Stimulated activated CD4-positive, alpha-beta T cell treated with anti-CD3 and anti-CD28 coated beads, Interleukin-12 subunit alpha, Interleukin-12 subunit beta, amount 100 ng/mL, for 24 hours (primary cell): ENCODE data around the gene UPK3A.
"Not testable (repeated sequence)": the region's sequence is repeated elsewhere in the genome, so short reads cannot be mapped to it uniquely, and the experiment has no call there.

ENCODE experiments used
- DNase-seq, 2 experiments: peaks; one replicate each; pipeline ENCODE4 v3.0.0-alpha.2; 2020; ENCODE audit warnings: low read depth in 2 of 2

The UPK3A gene

DNA sequence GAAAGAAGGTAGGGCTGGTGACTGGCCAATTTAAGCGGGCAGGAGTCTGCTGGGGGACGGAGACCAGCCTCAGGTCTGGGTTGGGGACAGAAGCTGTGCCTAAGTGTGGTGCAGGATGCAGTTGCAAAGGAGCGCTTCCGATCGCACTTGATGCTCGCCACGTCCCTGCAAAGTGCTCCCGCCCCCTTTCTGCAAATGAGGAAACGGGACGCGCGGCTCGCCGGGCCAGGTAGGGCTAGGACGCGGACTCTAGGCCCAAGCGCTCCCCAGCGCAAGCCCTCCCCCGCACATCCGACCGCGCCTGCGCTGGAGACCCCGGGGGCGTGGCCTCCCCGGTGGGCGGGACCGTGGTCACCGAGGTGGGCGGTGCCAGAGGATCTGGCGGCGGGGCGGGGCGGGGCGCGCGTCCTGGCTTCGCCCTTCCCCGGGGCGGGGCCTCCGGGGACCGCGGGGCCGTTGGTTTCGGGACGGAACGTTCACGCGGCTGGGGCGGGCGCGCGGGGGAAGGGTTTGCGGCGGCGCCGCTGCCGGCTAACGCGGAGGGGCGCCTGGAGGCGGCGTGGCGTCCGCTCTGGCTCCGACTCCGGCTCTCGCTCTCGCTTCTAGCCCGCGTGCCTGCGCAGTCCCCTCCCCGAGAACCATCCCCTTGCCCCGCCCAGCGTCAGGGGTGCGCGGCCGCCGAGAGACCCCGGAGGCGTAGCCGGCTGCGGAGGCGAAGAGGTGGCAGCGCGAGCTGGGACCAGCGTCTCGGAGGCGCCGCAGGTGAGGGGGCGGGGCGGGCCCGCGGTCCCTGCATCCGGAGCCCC, 24.9 kb downstream of the UPK3A start, which contains the start of gene FAM118A:
FAM118A (plus strand) TSS at position 513 of the 806 bp plus-strand sequence. CDS start 12,446 bp downstream, outside the sequence.
- peak; percentile 90 to 93 for DNase-seq

DNA sequence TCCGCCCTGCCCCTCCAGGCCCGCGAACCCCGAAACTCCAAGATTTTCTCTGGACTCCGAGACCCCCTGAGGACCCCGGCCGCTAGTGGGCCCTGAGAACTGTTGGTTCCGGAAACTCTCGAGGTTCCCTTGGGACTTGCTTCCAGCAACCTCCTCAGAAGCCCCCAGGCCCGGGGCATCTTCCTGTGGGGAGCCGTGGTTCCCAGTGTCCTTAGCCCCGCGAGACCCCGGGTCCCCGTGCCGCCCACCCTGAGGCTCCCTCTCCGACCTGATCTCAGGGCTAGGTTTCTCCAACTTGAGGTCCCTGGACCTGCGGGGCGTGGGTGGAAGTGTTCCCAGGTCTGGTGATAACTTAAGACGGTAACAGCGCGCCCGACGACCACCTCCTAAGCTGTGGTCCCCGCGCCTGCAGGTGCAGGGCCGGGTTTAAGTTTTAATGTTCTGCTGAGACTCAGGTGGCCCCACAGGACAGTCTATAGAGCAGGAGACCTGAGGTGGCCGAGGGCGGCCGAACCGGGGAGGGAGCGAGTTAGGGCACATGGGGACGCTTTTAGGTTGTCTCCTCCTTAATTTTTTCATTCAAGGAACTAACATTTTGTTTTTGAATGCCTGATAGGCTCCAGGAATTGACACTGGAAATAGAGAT, 25.7 kb downstream of the UPK3A start:
- DNase-seq, result no peak

DNA sequence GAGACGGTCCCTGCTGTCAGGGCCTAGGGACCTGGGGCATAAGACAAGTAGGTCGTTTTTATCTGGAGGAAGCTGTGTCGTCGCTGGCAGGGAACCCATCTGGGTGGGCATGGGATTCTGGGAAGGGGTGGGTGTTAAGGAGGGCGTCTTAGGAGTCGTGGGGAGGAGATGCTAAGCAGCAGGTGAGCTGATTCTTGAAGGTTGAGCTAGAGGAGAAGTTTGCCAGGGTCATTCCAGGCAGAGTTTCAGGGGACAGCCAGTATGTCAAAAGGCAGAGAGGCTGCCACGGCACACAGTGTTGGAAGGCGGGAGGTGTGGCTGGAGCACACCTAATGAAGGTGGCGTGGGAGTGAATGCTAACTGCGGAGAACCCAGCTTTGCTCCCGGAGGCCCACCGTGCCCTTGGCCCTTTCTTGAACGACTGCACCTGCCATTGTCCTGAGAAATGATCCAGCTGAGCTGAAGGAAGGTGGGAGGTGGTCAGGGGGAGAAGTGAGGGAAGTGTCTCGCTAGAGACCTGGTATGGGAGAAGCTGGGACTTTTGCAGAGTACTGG, 26.3 kb downstream of the UPK3A start:
- no peak for DNase-seq

DNA sequence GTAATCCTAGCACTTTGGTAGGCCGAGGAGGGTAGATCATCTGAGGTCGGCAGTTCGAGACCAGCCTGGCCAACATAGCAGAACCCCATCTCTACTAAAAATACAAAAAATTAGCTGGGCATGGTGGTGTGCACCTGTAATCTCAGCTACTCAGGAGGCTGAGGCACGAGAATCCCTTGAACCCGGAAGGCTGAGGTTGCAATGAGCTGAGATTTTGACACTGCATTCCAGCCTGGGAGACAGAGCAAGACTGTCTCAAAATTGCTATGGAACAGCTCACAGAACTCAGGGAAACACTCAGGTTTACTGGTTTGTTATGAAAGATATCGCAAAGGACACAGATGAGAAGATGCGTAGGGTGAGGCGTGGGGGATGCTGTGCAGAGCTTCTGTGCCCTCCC, 27.7 kb downstream of the UPK3A start:
- DNase-seq, result no peak

DNA sequence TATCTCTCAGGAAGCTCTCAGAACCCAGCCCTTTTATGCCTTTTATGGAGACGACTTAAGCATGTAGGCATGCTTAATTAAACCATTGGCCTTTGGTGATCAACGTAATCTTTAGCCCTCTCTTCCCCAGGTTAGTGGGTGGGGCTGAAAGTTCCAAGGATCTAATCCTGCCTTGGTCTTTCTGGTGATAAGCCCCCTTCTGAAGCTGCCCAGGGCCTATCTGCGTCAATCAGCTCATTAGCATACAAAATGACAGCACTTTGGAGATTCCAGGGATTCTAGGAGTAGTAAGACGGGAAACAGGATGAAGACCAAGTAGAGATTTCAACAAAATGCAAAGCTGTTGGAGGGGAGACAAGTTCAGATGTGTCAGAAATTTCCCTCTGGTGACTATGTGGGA, 28.1 kb downstream of the UPK3A start:
- no peak for DNase-seq

DNA sequence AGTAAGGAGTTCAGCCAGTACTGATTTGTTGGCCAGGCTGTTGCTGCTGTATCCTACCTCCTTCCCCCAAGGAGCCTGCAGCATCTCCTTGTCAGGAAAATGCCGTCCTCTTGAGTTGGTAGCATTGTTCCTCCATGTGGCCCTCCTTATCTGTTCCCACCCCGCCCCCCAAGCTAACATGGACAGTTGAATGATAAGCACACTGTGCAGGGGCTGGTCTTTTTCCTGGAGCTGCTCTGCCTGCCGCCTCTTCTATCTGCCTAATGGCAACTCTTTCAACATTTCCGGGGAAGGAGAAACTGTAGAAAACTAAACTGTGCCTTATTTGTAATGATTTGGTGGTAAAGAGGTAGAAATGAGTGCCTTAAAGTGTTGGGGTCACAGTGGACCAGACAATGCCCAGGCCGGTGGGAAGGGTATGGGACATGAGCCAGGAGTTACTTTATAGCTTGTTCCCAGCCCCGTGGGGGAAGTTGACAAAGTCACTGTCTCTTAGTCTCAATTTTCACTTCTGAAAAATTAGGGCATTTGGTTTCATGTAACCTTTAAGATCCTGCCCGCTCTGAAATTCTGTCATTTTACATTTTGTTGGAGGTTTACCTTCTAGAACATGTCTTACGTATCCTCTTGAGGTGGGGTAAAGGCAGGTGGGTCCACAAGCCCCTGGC, 29.4 kb downstream of the UPK3A start:
- no peak for DNase-seq

DNA sequence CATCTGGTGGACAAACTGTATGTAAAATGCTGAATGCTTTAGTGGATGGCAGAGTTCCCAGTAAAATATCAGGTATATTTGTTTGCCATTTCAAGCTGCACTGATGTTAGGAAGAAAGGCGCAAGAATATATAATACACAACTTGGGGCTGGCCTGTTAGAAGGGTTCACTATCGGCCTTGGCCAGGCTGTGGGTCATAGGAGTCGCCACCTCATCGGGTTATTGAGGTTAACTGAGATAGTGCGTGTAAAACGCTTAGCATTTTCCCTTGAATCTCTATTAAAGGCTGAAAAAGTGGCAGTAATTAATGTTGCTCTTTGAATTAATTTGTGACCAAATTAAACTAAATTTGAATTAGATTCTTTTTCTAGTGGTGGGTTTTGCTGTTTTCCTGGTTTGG, 30.0 kb downstream of the UPK3A start:
- no peak for DNase-seq

DNA sequence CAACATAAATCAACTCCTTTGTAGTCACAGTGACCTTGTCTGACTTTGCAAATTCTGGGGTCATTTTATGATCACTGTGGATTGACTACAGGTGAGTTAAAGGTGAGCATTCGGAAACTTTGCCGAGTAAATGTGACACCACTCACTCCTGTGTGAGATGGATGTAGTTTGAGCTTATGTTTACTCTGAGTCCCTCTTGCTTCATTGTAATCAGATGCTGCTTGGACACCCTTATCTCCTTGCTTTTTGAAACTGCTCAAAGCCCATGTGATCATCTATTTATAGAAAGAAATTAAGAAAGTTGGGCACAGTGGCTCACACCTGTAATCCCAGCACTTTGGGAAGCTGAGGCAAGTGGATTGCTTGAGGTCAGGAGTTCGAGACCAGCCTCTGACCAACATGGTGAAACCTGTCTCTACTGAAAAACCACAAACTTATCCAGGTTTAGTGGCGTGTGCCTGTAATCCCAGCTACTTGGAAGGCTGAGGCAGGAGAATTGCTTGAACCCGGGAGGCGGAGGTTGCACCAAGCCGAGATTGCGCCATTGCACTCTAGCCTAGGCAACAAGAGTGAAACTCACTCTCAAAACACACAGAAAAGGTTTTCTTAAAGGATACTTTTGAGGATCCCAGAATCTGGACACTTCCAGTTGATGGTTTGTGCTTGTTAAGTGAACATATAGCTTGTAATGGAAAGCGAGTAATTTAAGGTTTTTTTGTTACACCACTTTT, 32.2 kb downstream of the UPK3A start:
- DNase-seq, result no peak

DNA sequence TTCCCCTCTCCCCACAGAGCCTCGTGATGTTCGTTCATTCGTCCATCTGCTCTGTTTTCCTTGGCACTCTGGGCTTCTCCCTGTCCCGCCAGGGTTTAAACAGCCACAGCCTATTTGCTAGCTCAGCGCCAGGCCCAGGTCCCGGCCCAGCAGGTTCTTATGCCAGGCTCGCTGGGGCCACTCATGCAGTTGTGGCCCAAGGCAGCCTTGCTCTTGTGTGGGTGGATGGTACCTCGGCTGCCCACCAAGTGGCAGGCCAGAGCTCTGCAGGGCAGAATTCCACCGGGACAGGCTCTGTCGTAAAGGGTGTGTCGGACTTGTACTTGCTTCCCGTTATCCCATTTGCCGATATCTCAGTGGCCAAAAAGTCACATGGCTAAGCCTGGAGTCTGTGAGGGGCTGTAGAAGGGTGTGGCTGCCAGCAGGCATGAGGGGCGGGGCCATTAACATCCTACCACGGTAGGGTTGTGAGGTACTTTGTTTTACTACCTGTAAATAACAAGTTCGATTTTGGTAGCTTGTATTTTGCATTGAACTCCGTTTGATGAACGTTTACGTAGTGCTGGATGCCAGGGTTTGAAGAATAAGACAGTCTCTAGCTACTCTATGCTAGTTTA, 32.9 kb downstream of the UPK3A start:
- DNase-seq, result no peak

DNA sequence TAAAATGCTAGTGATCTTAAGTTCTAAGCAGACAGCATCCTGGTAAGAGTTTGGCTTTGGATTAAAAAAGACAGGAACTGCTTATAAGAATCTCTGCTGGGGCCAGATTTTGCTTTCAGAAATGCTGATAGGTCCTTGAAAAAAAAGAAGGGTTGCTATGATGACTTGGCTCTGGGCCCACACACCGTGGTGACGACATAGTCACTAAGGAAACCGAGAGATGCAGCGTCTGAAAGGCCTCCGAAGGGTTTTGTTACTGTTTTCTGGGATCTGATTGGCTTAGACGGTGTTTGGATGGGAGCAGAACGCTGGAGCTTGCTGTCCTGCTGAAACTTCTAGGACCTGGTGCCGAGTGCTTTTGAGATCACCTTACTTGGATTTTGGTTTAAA, 33.4 kb downstream of the UPK3A start:
- DNase-seq, result peak; percentile 74 to 79

DNA sequence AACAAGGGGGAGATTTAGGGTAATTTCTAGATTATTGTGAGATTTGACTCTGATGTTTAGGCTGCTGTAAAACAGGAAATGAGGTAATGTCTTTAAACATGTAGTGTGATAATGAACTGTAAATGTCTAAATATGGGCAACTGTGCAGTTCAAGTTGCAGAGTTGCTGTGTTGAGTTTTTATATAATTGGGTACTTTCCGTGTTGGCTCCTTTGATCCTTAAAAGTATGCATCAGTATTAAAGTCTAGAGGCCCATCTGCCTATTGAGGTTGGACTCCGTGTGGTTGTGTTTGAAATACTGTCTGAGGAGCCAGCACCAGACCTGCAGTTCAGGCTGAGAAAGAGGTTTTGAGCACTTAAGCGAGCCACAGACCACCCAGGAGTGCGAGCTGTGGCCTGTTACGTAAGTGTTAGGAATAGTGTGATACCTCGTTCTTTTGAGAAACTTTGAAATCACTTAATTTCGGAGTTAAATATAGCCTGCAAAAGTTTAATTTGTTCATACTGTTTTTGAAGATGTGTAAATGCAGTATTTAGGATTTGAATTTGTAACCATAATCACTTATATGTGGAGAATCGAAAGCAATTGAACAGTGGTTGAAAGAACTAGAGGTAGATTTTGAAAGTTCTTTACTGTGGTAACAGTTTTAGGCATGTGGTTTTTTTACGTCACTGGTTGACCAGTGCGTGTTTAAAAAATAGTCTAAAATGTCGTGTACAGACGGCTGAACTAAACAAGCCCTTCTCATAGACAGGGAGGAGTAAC, 34.0 kb downstream of the UPK3A start:
- no peak for DNase-seq

DNA sequence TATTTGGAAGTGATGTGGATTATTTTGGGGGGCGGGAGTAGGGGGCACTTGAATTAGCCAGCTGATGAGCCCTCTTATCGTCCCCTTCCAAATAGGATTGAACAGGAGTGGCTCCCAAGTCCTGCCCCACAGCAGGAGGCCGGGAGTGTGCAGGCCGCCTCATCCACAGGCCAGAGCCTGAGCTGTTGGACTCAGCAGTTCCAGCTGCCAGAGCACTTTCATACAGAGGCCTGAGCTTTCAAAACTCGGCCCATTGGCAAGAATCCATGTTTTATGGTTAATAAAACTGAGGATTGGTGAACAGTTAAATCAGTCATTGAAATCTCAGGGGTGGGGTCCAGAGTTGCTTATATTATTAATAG, 34.6 kb downstream of the UPK3A start:
- DNase-seq, result no peak

DNA sequence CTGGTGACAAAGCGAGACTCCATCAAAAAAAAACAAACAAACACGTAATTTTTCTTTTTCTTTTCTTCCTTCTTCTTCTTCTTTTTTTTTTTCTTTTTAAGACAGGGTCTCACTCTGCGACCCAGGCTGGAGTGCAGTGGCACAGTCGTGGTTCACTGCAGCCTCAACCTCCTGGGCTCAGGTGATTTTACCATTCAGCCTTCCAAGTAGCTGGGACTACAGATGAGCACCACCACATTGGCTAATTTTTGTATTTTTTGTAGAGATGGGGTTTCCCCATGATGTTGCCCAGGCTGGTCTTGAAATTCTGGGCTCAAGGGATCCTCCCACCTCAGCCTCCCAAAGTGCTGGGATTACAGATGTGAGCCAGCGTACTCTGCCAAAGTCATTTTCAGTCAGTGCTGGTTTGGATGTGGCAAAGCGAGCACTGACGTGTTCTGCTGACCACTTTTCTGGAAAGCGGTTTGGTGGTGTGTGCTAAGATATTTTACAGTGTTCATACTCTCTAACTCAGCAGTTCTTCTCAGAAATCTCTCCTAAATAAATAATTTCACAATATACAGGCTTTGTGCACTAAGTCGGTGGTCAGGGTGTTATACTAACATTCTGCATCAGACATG, 35.7 kb downstream of the UPK3A start:
- DNase-seq, result no peak

DNA sequence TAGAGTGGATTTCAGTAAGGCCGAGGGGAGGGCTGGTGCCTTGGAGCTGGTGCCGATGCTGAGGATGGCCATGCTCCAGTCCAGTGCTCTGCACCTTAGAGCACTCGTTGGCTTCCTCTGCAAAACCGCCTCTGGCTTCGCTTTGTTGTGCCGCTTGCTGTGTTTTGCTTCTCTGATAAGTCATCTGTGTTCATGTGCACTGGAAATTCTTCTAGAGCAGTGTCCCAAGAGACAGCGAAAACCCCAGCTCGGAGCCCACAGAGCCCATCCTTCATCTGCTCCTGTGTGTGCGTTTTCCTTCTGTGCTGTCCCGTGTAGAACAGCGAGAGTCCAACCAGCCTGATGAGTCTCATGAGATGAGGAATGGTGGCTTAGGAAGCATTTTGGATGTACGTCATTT, 37.1 kb downstream of the UPK3A start:
- no peak for DNase-seq

DNA sequence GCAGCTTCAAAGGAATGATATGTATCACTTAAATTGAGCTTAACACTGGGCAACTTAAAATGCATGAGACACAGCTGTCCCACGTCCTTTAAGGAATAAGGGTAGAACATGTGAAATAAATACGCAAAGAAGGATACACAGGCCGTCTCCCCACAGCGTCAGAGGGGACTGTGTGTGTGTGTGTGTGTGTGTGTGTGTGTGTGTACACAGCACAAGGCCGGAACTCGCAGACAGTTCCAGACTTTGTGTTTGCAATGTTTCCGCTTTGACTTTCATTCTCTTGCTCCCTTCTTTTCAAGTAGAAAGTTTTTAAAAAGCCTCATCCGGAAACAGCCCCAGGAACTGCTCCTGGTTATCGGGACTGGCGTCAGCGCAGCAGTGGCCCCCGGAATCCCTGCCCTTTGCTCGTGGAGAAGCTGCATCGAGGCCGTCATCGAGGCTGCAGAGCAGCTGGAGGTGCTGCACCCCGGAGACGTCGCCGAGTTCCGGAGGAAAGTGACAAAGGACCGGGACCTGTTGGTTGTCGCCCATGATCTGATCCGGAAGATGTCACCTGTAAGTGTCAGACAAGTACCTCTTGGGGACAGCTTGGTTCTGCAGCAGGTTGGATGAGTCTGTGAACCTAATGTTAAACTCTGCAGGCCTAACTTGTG, 38.2 kb downstream of the UPK3A start:
- no peak for DNase-seq

DNA sequence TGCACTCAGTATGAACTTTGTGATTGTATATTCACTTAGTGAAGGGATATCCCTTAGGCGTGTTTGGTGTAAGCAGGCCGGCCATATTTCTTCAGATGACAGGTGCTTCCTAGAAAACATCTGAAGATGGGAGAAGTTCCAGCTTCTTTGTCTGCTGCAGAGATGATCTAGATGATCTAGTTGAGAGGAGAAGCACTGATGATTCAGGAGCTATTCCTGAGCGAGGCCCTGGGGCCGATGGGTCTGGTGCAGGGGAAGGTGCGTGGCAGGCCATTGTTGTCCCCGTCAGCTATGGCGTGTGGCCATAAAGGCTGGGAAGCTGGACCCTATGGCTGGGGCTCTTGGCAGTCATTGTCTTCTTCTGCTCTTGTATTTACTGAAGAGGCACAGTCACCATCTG, 38.9 kb downstream of the UPK3A start:
- DNase-seq, result no peak

DNA sequence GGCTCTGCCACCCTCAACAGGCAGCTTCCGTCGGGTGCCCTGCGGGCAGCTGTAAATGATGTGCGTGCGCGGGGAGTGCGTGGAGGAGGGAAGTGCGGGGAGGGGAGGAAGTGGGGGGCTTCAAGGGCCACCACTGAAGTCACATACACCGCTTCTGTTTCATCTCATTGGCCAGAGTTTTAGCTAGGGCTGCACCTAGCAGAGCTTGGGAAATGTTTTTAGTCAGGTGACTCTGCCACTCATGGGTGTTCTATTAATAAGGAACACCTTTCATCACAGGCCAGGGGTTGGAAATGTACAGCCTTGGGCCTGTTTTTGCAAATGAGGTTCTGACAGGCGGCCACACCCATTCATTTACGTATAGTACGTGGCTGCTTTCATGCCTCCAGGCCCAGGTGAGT, 39.6 kb downstream of the UPK3A start:
- DNase-seq, result no peak

DNA sequence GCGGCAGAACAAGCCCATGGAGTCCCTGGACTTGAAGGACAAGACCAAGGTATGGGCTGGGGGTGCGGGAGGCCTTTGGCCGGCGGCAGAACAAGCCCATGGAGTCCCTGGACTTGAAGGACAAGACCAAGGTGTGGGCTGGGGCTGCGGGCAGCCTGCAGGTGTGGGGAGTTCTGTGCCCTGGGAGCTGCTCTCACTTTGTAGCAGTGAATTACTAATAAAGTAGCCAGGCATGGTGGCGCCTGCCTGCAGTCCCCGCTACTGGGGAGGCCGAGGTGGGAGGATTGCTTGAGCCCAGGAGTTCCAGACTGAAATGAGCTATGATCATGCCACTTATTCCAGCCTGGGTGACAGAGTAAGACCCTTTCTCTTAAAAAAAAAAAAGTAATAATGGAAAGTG, 43.5 kb downstream of the UPK3A start:
- DNase-seq, result not testable (repeated sequence)

DNA sequence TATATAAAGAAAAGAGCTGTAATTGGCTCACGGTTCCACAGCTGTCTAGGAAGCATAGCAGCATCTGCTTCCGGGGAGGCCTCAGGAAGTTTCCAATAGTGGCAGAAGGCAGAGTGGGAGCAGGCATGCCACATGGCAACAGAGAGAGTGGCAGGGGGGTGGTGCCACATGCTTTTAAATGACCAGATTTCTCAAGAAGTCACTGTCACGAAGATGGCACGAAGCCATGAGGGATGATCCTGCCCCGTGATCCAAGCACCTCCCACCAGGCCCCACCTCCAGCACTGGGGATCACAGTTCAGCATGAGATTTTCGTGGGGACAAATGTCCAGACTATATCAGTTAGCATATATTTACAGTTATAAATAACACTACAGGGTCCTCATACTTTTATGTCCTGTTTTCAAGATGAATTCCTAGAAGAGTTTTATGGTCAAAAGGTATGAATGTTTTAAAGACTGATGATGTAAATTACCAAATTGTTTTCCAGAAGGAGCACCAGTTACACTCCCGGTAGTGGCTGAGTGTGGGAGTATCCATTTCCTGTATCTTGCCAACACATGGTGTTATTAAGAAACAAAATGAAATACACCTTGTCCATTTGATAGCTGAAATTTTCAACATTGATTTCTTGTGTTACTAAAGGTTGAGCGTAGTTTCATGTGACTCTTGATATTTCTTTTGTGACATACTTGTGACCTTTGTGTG, 44.2 kb downstream of the UPK3A start:
- no peak for DNase-seq
